CD14-positive monocyte (primary cell): ENCODE measurements around the gene PITPNC1. TPM values are rescaled to one million over a fixed set of nuclear protein-coding genes. Genes with fewer than 3 reads are reported as not detected.

ENCODE experiments used
- DNase-seq, 3 donors: peaks; one replicate each; pipeline ENCODE4 v3.0.0-alpha.2; 2011 to 2022
- H2AFZ ChIP-seq: 2 replicates; pipeline ENCODE4 v1.6.0; 2012; ENCODE audit warnings: mild to moderate bottlenecking, low read depth, low read length, inconsistent platforms; ENCODE audit not compliant: insufficient read depth, poor library complexity, severe bottlenecking
- H3K27ac ChIP-seq, 2 donors: 1 replicate in 1 of 2; 2 replicates in 1 of 2; pipeline ENCODE4 v1.5.1; 2012 to 2013; ENCODE audit warnings: low read length in 2 of 2, control low read depth in 1 of 2, inconsistent platforms in 1 of 2, low read depth in 1 of 2, mild to moderate bottlenecking in 1 of 2
- H3K27me3 ChIP-seq, 2 donors: one replicate each; pipeline versions ENCODE4 v1.6.0 to v1.6.1; 2011 to 2013; ENCODE audit warnings: low read length in 2 of 2; ENCODE audit not compliant: control insufficient read depth in 2 of 2, insufficient read depth in 2 of 2
- H3K36me3 ChIP-seq, 2 donors: replicated peaks in 1 of 2; 1 replicate in 1 of 2; 2 replicates in 1 of 2; pipeline versions ENCODE4 v1.5.1 to v1.6.1; 2012 to 2013; ENCODE audit warnings: low read length in 2 of 2, control low read depth in 1 of 2, inconsistent platforms in 1 of 2, mild to moderate bottlenecking in 1 of 2; ENCODE audit not compliant: insufficient read depth in 2 of 2, control insufficient read depth in 1 of 2
- H3K4me1 ChIP-seq, 2 donors: 1 replicate in 1 of 2; 2 replicates in 1 of 2; pipeline versions ENCODE4 v1.5.1 to v1.6.1; 2012 to 2013; ENCODE audit warnings: low read length in 2 of 2, control low read depth in 1 of 2, inconsistent platforms in 1 of 2, mild to moderate bottlenecking in 1 of 2, moderate library complexity in 1 of 2; ENCODE audit not compliant: insufficient read depth in 2 of 2, control insufficient read depth in 1 of 2
- H3K4me2 ChIP-seq: replicated peaks from 2 replicates; pipeline ENCODE3; 2012; ENCODE audit warnings: low read length, moderate library complexity, mild to moderate bottlenecking; ENCODE audit not compliant: poor library complexity, severe bottlenecking; ENCODE audit errors: extremely low read depth
- H3K4me3 ChIP-seq, 3 experiments: fragments of 200-600 bp in 1 of 3; sonication (generic) in 1 of 3; replicated peaks in 1 of 3; 1 replicate in 2 of 3; 2 replicates in 1 of 3; pipeline ENCODE4 v1.5.1; 2011 to 2013; ENCODE audit warnings: low read length in 3 of 3, mild to moderate bottlenecking in 3 of 3, control low read depth in 2 of 3, low read depth in 2 of 3, inconsistent platforms in 1 of 3, moderate library complexity in 1 of 3
- H3K79me2 ChIP-seq: 2 replicates; pipeline ENCODE4 v1.6.0; 2012; ENCODE audit warnings: mild to moderate bottlenecking, control low read depth, inconsistent platforms, low read length, moderate library complexity; ENCODE audit not compliant: insufficient read depth
- H3K9ac ChIP-seq: 2 replicates; pipeline ENCODE4 v1.6.0; 2017; ENCODE audit warnings: low read length, mild to moderate bottlenecking; ENCODE audit not compliant: insufficient read depth, poor library complexity, severe bottlenecking
- H3K9me3 ChIP-seq, 2 donors: replicated peaks in 1 of 2; 1 replicate in 1 of 2; 2 replicates in 1 of 2; pipeline versions ENCODE4 v1.5.1 to v1.6.1; 2012 to 2013; ENCODE audit warnings: low read length in 2 of 2, control low read depth in 1 of 2; ENCODE audit not compliant: control insufficient read depth in 1 of 2, insufficient read depth in 1 of 2
- H4K20me1 ChIP-seq: 2 replicates; pipeline ENCODE4 v1.6.0; 2012; ENCODE audit warnings: mild to moderate bottlenecking, low read length, control low read depth, moderate library complexity; ENCODE audit not compliant: insufficient read depth
- H3K27ac Mint-ChIP-seq, 7 donors: one replicate each; pipeline ENCODE4 v1.8.0; 2020; ENCODE audit warnings: mild to moderate bottlenecking in 7 of 7, mixed read lengths in 7 of 7, moderate library complexity in 6 of 7, inconsistent platforms in 2 of 7
- H3K27me3 Mint-ChIP-seq, 3 donors: one replicate each; pipeline ENCODE4 v1.8.0; 2021 to 2022; ENCODE audit warnings: low read depth in 3 of 3, mild to moderate bottlenecking in 3 of 3, mixed read lengths in 3 of 3, moderate library complexity in 3 of 3, inconsistent platforms in 1 of 3
- H3K36me3 Mint-ChIP-seq, 2 donors: one replicate each; pipeline ENCODE4 v1.8.0; 2020; ENCODE audit warnings: mixed read lengths in 2 of 2, inconsistent platforms in 1 of 2, mild to moderate bottlenecking in 1 of 2
- H3K4me1 Mint-ChIP-seq: one replicate; pipeline ENCODE4 v1.8.0; 2020; ENCODE audit warnings: mild to moderate bottlenecking, mixed read lengths
- H3K4me3 Mint-ChIP-seq, 2 donors: one replicate each; pipeline ENCODE4 v1.8.0; 2020; ENCODE audit warnings: mild to moderate bottlenecking in 2 of 2, mixed read lengths in 2 of 2, moderate library complexity in 1 of 2
- H3K9me3 Mint-ChIP-seq, 7 donors: one replicate each; pipeline ENCODE4 v1.8.0; 2020 to 2022; ENCODE audit warnings: mixed read lengths in 7 of 7, mild to moderate bottlenecking in 6 of 7, moderate library complexity in 6 of 7, inconsistent platforms in 2 of 7
- CTCF ChIP-seq: fragments of 200-600 bp; IDR thresholded peaks from one replicate; pipeline ENCODE4 v1.8.0; 2022; ENCODE audit warnings: antibody characterized with exemption, mild to moderate bottlenecking
- WGBS: methylation state at CpG from one replicate; pipeline ENCODE4 v1.1.5; 2013; ENCODE audit warnings: missing lambda C conversion rate; ENCODE audit not compliant: insufficient coverage; 5-methylcytosine and 5-hydroxymethylcytosine counted together
- intact Hi-C, 2 donors: fragments of 100-400 bp; cut with micrococcal nuclease; formaldehyde crosslinking; loops; one replicate each; pipeline versions ENCODE4 v1.15.0 to v1.15.1; 2023
- polyA plus RNA-seq, 3 donors: library from polyadenylated mRNA; depleted of rRNA in 1 of 3; unstranded in 2 of 3; stranded (reverse) in 1 of 3; fragments of 300-500 nt in 2 of 3; fragments of >200 nt in 1 of 3; fragmentation: Illumina TruSeq in 2 of 3; gene quantifications; 1 replicate in 2 of 3; 2 replicates in 1 of 3; pipeline ENCODE4 v1.2.3, GENCODE V29; 2012 to 2021

Gene PITPNC1
- polyA plus RNA-seq, 3 donors = 18.5 to 31.0 (median 21.7) TPM

GRCh38 chr17:67503739-67504138, 126.7 kb downstream of the PITPNC1 start:
- H3K4me1 Mint-ChIP-seq = peaks cover 28% of the 10 kb centered on the region
- Histone ChIP-seq H3K4me1 (peaks cover 13 to 15% of the 10 kb centered on the region in 2 donors), H3K27me3 (no peaks in the 10 kb centered on the region), H3K36me3 (no peaks in the 10 kb centered on the region), H3K9ac (no peak overlapping the region), H3K9me3 (peaks cover 5 to 8% of the 10 kb centered on the region in 2 donors), H2AFZ (no peak overlapping the region), H3K79me2 (peaks cover 20% of the 10 kb centered on the region), H4K20me1 (peaks cover 42% of the 10 kb centered on the region), H3K4me2 (peak overlapping the region; percentile 2), H3K4me3 (no peak overlapping the region), H3K27ac (no peak overlapping the region)
- peaks cover 0 to 4% (median 0%) of the 10 kb centered on the region in 3 donors for H3K27me3 Mint-ChIP-seq
- DNase-seq = peak in 1 of 3 donors; percentile 43
- H3K9me3 Mint-ChIP-seq = peaks cover 5 to 14% (median 11%) of the 10 kb centered on the region in 7 donors
- no peak for TF ChIP-seq CTCF
- H3K4me3 Mint-ChIP-seq = peak overlapping the region in 1 of 2 donors; percentile 32
- intact Hi-C loops = no loop called here
- no CpG with 5 or more reads among the region's 2 CpGs for WGBS
- peaks cover 3 to 5% of the 10 kb centered on the region in 2 donors for H3K36me3 Mint-ChIP-seq
- H3K27ac Mint-ChIP-seq = peak overlapping the region in 2 of 7 donors; percentile 15 to 27

- WGBS = 80% methylated on average over 2 of the region's 2 CpGs
- peaks cover 13 to 17% of the 10 kb centered on the region in 2 donors for H3K4me1 ChIP-seq
- Mint-ChIP-seq H3K4me3 (no peak overlapping the region), H3K27me3 (peaks cover 0 to 2% (median 0%) of the 10 kb centered on the region in 3 donors), H3K9me3 (peaks cover 5 to 14% (median 11%) of the 10 kb centered on the region in 7 donors), H3K36me3 (peaks cover 3 to 5% of the 10 kb centered on the region in 2 donors), H3K27ac (no peak overlapping the region), H3K4me1 (peaks cover 28% of the 10 kb centered on the region)
- peaks cover 20% of the 10 kb centered on the region for H3K79me2 ChIP-seq
- peaks cover 38% of the 10 kb centered on the region for H4K20me1 ChIP-seq
- H3K4me2 ChIP-seq = no peak overlapping the region
- no peak overlapping the region for H3K27ac ChIP-seq
- no peak overlapping the region for H3K9ac ChIP-seq
- H3K27me3 ChIP-seq = no peaks in the 10 kb centered on the region
- DNase-seq = no peak
- intact Hi-C loops = no loop called here
- H2AFZ ChIP-seq = no peak overlapping the region
- TF ChIP-seq CTCF = no peak
- H3K36me3 ChIP-seq = no peaks in the 10 kb centered on the region
- peaks cover 5 to 8% of the 10 kb centered on the region in 2 donors for H3K9me3 ChIP-seq
- no peak overlapping the region for H3K4me3 ChIP-seq
Measured at GRCh38 chr17:67504182-67504581, 127.1 kb downstream of the PITPNC1 start.
